SIG-M5 treated with dmso at 0.1 percent for 504 hours (cell line): ENCODE data around the gene ZSCAN31.
A peak's percentile ranks its signal among the peaks of the same experiment; 100 is the strongest.
"Not testable (repeated sequence)": the region's sequence is repeated elsewhere in the genome, so short reads cannot be mapped to it uniquely, and the experiment has no call there.

ENCODE experiments used
- DNase-seq: peaks from one replicate; lab custom pipeline; 2025; ENCODE audit not compliant: unreplicated experiment; lab: John Stamatoyannopoulos, UW

ZSCAN31 gene

DNA sequence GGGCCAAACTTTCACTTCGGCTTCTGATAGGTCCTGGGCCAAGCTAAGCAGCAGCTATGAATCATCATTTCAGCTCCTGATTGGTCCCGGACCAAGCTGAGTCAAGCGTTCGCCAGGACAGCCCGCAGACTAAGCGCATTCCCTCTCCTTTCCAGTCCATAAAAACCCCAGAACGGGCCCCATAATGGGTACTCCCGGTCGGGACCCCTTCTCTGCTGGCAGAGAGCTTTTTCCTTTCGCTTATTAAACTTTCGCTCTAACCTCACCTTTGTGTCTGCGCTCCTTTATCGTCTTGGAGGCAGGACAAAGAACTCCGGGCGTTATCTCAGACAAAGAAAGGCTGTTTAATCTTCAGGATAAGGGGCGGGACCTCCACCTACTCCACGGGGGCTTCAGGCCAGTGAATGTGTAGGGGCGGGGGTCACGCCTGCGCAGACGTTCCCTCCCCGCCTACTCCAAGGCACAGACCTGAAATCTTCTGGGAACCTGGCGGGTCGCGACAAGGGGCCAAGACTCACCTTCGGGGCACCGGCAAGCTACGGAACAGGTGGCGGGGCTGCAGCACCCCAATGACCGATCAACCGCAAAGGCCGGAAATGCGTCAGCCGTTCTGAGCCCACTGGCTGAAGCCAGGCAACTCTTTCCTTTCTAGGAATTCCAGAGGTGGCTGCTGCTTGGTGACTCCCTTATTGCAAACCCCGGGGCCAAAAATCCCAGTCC, at the start of gene ZSCAN31:
Gene ZSCAN31 (minus strand): TSS at position 585 of the 720 bp plus-strand sequence. CDS start 6,465 bp downstream, outside the sequence.
- DNase-seq, result peak; percentile 89

DNA sequence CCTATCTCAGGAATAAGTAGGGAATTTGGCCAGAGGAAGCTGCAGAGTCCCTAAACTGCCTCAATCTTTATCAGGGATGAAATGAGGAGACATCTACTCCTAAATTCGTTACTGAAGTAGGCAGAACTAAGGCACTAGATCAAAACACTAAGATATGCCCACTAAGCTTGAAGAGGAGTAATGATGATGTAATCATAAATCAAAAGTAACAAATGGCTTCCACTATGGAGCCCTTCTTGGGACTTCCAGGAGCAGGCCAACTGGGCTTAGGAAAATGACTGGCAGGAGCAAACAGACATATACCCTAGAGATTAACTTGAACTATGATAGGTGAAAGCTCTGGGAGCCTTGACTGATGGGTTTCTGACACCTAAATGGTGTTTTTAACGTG, 48.2 kb upstream of the ZSCAN31 start:
- no peak for DNase-seq

DNA sequence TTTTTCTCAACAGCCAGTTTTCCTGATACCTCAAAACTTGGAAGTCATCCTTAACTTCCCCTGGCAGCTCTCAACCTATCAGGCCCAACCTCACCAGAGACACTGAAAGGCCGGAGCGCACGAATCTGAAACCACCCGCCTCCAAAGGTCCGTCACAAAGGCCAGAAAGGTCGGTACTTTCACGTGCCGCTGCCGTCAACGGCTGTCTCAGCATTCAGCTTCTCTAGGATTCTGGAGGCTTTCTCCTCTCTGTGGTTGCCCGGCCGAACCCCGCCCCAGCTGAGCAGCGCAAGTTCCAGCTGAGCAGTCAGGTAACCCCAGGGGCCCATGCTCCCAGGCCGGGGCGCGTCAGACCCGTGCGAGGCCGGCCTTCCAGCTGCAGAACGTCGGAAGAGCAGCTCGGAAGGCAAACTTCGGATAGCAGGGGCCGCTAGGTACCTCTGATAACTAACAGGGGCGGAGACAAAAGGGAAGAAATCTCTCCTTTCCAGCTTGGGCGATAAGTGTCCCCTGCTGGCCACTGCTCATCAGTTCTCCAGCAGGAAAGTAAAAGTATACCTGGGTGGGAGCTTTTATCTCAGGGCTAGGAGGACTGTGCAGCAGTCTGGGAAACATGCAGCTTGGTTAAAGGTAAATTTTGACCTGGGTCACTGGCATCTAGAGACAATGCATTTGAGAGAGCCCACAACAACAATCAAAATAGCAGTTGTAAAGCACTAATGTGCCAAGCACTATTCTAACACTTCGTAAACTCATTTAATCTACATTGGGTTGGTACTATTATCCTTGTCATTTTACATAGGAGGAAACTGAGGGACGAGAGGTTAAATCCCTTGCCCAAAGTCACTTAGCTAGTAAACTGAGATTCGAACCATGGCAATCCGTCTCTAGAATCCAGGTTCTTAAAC, 47.5 kb upstream of the ZSCAN31 start:
- DNase-seq, result peak; percentile 19

DNA sequence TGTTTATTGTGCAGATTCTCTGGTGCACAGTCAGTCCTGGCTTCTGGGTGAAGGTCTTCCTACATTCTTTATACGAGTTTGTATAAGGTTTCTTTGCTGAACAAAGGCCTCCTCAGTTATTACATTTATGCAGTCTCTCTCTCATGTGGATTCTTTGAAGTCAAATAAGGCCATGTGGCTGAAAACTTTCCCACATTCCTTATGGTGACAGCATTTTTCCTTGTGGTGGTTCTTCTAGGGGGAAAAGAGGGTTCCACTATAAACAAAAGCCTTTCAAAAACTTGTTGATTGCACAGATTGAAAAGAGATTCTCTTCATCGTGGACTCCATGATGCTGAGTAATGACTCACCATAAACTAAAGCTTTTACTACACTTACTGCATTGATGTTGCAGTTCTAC, 44.4 kb upstream of the ZSCAN31 start:
- DNase-seq, result no peak

DNA sequence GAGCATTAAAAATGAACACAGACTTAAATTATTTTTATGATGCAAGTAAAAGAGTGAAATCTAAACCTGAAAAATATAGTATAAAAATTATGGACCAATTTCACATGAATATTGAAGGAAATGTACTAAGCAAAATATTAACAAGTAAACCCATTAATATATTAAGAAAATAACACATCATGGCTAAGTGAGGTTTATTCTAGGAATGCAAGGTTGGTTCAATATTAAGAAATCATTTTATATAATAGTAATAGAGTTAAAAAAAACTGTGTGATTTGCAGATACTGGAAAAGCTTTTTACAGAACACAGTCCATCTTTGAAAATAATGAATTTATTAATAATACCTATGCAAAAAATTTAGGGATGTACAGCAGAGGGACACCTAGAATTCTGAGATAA, 42.7 kb upstream of the ZSCAN31 start:
- DNase-seq, result no peak

DNA sequence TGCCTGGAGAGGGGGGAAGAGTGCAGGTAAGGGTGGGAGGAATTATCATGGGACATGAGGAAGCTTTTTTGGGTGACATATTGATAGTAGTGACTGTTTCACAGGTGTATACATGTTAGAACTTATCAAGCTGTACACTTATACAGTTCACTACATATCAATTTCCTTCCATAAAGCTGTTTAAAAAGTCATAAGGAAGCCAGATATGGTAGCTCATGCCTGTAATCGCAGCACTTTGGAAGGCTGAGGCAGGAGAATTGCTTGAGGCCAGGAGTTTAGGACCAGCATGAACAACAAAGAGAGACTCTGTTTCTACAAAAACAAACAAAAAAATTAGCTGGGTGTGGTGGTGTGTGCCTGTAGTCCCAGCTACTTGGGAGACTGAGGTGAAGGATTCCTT, 41.9 kb upstream of the ZSCAN31 start:
- no peak for DNase-seq

DNA sequence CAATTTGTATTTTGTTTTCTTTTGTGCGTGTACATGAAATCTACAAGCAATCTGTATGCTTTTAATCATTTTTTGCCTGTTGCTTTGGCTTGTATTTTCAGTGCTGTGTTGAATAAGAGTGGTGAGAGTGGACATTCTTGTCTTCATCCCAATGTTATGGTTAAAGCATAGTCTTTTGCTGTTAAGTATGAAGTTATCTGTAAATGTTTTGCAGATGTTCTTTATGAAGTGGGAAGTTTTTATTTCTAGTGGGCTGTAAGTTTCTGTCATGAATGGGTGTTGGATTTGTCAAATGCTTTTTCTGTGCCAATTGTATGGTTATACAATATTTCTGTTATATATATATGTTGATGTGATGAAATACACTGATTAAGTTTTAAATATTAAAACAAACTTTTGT, 38.0 kb upstream of the ZSCAN31 start:
- DNase-seq, result no peak

DNA sequence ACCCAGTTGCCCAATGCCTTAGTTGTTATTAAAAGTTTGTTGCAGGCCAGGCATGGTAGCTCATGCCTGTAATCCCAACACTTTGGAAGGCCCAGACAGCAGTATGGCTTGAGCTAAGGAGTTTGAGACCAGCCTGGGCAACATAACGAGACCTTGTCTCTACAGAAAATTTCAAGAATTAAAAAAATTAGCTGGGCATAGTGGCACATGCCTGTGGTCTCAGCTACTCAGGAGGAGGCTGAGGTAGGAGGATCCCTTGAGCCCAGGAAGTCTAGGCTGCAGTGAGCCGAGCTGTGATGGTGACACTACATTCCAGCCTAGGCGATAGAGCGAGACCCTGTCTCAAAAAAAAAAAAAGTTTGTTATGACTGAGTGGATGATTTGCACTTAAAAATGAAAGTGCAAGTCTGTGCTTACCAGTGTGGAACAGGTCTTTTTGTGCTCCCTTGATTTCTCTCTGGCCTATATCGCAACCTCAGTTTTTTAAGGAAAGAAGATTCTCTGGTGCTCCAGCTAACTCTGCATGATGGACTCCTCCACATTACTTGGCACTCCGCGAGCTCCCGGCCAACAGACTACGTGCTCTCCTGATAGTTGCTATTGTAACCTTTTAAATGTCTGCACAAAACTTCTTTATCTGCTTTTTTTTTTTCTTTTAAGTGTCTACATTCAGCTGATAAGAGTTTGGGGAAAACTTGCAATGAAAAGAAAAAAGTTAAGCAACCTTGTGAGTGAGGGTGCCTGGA, 35.9 kb upstream of the ZSCAN31 start:
- no peak for DNase-seq

DNA sequence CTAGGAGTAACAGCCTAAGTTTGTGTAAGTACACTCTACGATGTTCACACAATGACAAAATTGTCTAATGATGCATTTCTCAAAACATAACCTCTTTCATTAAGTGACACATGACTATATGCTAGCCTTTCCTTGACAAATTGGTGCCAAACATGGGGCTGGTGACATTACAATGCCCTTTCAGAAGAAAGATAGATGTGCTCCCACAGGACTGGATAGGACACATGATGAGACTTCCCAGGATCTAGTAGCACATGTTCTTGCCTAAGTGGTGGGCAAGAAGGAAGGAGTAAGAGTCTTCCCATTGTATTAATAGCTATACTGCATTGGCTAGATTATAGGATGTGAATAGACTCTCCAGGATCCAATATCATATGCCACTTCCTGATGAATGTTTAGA, 35.3 kb upstream of the ZSCAN31 start:
- no peak for DNase-seq

DNA sequence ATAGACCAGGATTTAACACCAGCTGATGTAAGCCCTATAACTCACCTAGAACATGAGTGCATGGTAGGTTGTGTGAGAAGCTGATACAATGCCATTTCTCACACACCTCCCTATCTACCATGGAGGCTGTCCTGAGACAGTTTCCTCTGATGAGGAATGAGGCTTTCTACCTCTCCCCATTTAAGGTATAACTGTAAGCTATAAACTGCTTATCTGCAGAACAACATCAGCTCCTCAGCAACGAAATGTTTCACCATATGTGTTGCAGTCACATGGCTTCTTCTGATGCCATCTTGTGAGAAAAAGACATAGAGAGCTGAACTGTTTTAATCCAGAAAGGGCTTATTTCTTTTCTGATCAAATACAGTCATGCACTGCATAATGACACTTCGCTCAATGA, 34.5 kb upstream of the ZSCAN31 start:
- DNase-seq, result no peak

DNA sequence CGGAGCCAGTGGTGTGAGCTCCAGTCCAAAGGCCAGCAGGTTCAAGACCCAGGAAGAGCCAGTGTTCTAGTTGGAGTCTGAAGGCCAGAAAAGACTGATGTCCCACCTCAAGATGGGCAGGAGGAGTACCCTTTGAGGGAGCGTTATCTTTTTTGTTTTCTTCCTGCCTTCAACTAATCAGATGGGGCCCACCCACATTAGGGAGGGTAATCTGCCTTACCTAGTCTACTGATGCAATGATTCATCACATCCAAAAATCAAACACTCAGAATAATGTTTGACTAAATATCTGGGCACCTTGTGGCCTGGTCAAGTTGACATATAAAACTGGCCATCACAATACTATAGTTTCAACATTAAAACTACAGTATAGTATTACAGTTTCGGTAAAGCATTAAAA, 33.5 kb upstream of the ZSCAN31 start:
- DNase-seq, result no peak

DNA sequence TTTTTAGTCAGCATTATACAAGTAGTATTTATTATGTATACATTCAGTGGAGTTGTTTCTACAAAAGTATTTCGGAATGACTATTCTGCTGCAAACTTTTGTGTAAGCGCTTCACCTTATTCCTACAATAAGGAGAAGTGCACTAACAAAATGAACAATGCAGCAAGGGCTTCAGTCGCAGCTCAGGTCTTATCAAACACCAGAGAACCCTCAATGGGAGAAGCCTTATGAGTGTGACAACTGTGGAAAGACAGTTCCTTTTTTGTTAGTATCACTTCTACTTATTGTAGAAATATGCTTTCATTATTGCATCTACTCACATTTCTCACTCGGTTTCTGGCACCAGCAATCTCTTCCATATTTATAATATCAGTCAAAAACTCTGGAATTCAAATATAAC, 32.6 kb upstream of the ZSCAN31 start:
- DNase-seq, result peak; percentile 84

DNA sequence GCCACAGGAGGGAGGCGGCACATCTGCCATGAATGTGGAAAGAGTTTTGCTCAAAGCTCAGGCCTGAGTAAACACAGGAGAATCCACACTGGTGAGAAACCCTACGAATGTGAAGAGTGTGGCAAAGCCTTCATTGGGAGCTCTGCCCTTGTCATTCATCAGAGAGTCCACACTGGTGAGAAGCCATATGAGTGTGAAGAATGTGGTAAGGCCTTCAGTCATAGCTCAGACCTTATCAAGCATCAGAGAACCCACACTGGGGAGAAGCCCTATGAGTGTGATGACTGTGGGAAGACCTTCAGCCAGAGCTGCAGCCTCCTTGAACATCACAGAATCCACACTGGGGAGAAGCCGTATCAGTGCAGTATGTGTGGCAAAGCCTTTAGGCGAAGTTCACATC, 29.6 kb upstream of the ZSCAN31 start:
- not testable (repeated sequence) for DNase-seq

DNA sequence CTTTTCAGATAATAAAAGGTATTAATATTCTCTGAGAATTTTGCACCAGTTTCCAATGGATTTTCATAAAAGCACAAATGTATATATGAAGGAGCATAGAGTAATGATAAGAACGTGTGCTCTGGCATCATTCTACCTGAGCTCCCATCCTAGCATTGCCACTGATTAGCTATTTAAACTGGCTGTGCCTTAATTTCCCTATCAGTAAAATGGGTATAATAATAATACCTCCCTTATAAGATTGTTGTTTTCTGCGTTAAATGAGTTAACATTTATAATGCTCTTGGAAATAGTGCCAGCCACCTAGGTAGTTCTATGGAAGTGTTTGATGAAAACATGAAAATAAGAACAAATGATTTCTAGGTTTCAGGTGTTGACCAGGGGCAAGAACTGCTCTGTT, 25.0 kb upstream of the ZSCAN31 start:
- DNase-seq, result no peak

DNA sequence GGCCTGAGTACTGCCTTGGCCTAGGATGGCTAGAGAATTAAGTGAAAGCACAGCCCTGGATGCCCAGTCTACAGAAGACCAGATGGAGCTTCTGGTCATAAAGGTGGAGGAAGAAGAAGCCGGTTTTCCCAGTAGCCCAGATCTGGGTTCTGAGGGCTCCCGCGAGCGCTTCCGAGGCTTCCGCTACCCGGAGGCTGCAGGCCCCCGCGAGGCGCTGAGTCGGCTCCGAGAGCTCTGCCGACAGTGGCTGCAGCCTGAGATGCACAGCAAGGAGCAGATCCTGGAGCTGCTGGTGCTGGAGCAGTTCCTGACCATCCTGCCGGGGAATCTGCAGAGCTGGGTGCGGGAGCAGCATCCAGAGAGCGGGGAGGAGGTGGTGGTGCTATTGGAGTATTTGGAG, 23.6 kb upstream of the ZSCAN31 start:
- not testable (repeated sequence) for DNase-seq

DNA sequence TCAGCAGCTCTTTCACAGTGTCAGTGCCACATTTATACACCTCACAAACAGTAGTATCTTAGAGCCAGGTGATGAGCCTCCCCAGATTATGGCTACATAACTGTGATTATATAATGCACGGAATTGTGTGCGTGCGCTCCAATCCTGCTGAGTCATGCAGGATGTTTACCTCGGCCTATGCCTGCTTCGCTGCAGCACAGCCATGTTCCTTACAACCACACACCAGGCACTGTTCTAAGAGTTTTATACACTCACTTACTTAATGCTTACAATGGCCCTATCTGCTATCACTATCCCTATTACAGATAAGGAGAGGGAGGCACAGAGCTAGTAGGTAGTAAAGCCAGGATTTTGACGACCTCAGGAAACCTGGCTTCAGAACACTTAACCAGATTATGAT, 21.1 kb upstream of the ZSCAN31 start:
- DNase-seq, result no peak

DNA sequence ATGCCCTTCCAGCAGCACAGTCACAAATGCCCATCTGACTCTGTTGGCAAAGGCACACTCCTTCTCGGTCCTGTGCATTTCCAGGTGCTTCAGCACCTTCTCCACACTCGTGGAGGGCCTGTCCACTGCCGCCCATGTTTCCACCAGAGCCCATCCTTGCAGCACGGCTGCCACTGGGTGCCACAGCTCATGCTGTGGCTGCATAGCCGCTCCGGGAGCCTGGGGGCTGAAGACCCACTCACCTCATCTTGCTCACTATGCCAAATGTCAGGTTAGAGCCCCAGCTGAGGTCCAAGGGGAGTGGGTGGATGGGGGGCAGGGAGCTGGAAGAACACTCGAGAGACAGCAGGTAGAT, 20.7 kb upstream of the ZSCAN31 start:
- DNase-seq, result no peak

DNA sequence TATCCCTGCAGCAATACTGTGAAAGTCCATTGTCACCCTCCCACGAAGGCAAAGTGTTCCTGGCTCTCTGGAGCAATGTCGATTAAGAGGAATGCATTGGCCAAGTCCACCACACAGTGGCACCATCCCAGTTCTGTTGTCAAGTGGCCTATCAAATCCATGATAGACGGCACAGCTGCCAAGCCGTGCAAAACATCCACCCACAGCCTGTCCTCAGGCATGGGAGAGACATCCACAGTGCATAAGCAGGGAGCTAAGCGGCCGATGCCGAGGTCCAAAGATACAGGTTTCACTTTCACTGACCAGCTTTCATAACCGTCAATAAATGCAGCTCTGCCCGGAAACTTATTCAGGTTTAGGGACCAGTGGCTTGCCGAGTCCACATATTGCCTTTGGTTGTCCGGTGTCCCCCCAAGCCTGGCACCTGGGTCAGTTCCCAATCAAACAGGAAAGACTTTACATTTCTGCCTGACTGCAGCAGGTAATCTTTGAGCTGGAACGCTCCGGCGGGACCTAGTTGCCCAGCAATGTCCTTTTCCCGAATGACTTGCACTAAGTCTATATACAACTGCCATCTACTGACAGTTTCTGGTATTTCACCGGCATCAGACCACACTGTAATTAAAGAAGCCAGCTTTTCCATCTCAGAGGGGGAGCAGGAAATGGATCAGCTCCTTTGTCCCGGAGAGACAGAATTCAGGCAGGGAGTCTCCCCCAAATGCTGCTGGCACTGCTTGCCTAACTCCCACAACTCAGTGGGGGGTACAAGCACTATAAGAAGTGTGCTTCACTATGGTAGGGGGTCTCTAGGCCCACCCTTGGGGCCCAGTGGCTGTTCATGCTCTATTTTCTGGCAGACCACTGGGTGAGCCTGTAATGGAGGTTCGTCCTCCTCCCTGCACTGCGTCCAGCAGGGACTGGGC, 20.1 kb upstream of the ZSCAN31 start:
- peak; percentile 72 for DNase-seq

DNA sequence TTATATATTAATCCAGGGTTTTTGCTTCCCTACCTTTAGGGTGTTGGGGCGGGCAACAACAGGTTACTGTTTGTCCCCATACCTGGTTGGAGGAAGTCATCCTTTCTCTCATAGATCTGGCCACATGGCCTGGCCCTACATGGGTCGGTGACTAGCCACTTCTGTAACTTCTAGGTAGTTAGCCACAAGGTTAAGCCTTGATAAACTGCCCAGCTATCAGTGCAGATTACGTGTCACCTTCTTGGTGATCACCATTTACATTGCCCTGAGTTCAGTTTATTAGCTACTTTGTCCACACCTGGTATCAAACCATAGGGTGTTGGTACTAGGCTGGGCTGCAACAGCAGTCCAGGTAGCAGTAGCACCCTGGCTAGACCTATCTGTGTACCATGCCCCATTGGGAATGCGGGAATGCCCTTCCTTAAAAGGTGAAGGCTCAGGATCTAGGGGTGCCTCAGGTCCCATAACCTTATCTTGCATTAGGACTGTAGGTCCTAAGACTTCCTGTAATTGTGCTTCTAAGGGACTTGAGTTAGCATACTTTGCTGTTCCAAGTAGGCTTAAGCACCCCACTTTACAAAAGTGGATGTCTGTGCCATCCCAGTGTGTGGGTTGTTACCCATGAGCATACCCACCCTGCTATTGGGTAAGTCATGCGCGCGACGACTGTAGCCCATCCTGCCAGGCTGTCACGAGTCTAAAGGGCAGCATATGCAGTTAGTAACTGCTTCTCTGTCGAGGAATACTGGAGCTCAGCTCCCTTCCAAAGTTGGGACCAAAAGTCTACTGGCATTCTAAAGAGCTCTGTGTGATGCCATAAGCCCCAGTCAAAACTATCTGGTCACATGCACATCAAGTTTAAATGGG, 19.0 kb upstream of the ZSCAN31 start:
- no peak for DNase-seq
